Measurements from ENCODE around the gene MEI1.
"Not testable (repeated sequence)": the region's sequence is repeated elsewhere in the genome, so short reads cannot be mapped to it uniquely, and the experiment has no call there.

The MEI1 gene, protein sequence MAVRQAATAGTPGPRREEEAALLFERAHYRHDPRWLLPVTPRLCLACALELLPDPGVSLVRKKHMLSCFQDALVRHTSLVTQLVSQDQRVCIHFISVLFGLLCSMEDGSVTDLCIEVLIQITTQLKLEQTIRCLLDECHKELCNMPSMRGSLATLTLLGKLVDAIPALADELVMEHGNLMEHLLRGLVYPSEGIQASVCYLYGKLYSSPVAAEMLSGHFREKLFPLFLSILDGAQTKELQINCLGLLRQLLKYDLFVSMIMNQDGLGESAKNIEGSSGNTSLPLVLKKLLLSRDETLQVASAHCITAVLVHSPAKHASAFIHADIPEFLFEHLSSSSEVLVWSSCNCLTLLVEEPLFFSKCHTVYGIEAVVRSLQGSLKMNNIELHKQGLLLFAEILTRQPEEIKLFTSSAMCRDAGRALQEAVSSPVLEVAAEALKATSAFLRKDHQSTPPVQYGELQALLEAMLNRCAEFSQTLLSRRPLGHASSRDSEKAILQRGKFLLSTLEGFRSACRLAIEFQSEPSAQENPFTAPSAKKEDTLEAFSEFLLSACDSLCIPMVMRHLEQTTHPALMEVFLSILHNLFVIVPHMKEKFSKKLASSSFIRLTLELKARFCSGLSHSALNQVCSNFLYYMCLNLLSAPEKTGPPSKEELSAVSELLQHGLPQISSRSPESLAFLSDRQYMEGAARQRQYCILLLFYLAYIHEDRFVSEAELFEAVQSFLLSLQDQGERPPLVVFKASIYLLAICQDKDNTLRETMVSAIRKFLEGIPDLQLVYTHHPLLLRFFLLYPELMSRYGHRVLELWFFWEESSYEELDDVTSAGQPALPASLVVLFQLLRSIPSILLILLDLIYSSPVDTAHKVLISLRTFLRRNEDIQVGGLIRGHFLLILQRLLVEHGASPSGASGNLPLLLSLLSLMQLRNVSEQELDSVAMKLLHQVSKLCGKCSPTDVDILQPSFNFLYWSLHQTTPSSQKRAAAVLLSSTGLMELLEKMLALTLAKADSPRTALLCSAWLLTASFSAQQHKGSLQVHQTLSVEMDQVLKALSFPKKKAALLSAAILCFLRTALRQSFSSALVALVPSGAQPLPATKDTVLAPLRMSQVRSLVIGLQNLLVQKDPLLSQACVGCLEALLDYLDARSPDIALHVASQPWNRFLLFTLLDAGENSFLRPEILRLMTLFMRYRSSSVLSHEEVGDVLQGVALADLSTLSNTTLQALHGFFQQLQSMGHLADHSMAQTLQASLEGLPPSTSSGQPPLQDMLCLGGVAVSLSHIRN

GRCh38 chr22:41699264-41700107 is at the start of gene MEI1:
TSS of gene MEI1 (plus strand) at chr22:41699503. CDS start at chr22:41699539, 36 bp downstream.
- DNase-seq: peak; percentile 31

DNA sequence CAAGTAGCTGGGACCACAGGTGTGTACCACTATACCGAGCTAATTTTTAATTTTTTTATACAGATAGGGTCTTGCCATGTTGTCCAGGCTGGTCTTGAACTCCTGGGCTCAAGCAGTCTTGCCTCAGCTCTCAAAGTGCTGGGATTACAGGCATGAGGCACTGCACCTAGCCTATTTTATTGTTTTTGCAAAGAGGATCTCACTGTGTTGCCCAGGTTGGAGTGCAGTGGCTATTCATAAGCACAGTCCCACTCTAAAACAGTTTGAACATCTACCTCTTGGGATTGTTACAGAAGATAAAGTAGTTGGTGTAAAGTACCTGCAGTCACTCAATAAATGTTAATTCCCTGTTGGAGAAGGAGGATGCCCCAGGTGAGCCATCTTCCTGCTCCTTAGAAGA is 49.1 kb upstream of the MEI1 start:
- no peak for DNase-seq

DNA sequence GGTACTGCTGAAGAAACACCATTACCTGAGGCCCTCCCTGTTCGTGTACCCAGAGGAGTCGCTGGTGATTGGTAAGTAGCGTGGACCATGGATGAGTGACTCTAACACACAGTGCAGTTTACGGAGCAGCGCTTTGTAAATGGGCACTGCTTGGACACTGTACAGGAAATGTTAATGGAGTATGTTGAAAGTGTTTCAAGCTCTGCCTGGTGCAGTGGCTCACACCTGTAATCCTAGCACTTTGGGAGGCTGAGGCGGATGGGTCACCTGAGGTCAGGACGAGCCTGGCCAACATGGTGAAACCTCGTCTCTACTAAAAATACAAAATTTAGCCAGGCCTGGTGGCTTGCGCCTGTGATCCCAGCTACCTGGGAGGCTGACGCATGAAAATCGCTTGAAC is 48.5 kb upstream of the MEI1 start:
- no peak for DNase-seq

DNA sequence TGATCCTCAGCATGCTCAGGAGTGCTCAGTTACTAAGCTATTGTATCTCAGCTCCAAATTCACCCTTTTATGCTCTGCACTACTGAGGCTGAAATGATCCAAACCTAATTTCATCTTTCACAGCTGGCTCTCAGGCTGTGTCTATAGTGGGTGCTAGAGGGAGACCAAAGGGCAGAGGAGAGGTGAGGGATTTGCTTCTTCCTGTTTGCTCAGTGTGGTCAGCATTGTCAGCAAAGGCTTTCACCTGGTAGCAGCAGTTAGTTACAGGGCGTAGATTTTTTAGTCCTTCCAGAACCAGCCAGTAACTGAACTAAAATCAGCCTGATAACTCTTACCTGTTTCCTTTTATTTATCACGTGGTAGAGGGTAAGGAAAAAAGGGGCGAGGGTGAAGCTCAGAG is 45.0 kb upstream of the MEI1 start:
- no peak for DNase-seq

DNA sequence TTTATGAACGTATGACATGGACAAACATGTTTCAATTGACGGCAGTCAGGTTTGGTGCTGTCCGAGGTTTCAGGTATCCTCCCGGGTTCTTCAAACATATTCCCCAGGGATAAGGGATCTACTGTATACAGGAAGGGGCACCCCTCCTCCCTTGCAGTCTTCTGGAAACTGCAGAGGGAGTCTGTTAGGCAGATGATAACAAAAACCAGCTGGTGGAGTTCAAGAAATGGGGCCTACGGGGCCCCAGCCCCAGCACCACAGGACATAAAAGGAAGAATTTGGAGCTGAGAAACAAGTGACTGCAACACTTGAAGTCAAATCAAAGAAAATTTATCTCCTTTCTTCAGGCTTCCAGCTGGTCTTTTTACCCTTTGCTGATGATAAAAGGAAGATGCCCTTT is 42.7 kb upstream of the MEI1 start:
- no peak for DNase-seq

- no peak for DNase-seq
Measured at GRCh38 chr22:41657709-41658108, 41.6 kb upstream of the MEI1 start.

- no peak for DNase-seq
Measured at GRCh38 chr22:41658869-41659268, 40.4 kb upstream of the MEI1 start.

- DNase-seq: no peak
Measured at GRCh38 chr22:41659941-41660340, 39.4 kb upstream of the MEI1 start.

GRCh38 chr22:41660416-41660815 is 38.9 kb upstream of the MEI1 start:
- DNase-seq: no peak

DNA sequence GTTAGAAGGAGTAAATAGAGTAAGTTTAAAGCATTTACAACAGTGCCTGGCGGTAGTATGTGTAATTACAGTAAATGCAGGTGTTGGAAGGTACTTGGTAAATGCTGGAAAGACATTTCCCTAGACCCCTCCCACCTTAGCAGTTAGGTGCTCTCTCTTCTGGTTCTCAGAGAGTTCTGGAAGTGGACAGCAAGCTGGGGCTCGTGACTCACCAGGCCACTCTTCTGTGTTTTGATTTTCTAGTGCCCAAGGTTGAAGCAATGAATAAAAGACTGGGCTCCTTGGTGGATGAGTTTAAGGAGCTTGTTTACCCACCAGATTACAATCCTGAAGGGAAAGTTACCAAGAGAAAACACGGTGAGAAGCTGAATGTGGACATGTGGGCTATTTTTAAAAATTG is 38.2 kb upstream of the MEI1 start:
- no peak for DNase-seq

DNA sequence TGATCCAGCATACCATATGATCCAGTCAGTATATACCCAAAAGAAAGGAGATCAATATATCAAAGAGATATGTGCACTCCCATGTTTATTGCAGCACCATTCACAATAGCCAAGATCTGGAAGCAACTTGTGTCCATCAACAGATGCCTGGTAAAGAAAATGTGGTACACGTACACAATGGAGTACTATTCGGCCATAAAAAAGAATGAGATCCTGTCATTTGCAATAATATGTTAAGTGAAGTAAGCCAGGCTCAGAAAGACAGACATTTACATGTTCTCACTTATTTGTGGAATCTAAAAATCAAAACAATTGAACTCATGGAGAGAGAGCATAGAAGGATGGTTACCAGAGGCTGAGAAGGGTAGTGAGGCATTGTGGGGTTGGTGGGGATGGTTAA is 37.6 kb upstream of the MEI1 start:
- DNase-seq: no peak

DNA sequence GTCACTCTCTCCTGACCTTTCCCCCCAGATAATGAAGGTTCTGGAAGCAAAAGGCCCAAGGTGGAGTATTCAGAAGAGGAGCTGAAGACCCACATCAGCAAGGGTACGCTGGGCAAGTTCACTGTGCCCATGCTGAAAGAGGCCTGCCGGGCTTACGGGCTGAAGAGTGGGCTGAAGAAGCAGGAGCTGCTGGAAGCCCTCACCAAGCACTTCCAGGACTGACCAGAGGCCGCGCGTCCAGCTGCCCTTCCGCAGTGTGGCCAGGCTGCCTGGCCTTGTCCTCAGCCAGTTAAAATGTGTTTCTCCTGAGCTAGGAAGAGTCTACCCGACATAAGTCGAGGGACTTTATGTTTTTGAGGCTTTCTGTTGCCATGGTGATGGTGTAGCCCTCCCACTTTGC is 35.7 kb upstream of the MEI1 start:
- not testable (repeated sequence) for DNase-seq

- DNase-seq: no peak
Measured at GRCh38 chr22:41664490-41664889, 34.8 kb upstream of the MEI1 start.

DNA sequence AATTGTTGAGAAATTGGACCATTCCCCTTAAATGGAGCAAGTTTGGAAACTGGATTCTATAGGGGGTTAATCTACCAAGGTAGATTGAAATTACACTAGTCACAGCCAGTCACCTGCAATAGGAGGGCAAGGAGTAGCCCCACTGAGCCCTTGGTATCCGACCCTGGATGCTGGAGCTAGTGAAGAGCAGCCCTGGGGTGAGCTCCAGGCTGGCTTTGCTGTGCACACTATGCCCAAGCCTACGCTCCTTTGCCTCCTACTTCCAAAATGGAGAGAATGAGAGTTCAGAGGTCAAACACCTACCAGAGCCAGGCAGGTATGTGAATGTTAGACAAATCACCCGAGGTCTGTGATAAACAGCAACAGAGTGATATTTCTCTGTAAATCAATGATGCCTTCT is 34.4 kb upstream of the MEI1 start:
- DNase-seq: no peak

- DNase-seq: no peak
Measured at GRCh38 chr22:41668971-41669911, 30.1 kb upstream of the MEI1 start.

GRCh38 chr22:41672096-41672495 is 27.2 kb upstream of the MEI1 start:
- DNase-seq: not testable (repeated sequence)

GRCh38 chr22:41672780-41673509 is 26.4 kb upstream of the MEI1 start:
- DNase-seq: no peak

DNA sequence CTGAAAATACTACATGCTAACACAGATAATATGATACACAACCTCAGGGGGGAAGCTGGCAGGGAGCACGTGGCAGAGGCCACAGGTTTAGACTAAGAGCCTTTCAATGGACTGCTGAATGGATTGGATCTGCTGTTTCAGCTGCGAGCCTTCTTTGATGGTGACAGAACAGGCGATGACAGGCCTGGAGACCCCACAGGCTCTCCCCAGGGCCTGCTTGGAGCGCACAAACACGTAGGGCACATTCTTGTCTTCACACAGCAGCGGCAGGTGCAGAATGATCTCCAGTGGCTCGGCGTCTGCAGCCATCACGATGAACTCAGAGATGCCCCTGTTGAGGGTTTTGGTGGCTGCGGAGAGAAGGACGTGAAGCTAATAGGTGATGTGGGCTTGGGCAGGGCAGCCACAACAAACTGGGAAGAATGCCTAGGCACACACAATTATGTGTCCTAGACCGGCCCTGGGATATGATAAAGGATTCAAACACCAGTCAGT is 24.4 kb upstream of the MEI1 start:
- DNase-seq: no peak

DNA sequence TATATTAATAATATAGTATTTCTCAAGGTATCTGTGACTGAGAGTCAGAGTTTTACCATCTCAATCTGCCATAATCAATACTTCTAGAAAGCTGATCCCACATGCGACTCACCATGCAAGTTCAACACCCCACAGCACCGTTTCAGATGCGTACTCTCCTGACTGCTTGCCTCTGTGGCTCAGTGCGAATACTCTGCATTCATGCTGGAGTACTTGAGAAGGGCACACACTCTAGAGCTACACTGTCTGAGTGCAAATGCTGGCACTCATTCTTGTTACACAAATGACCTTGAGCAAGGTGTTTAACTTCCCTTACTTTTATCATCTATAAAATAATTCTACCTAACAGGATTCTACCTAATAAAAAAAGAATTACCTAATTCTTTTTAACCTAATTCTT is 23.2 kb upstream of the MEI1 start:
- no peak for DNase-seq

DNA sequence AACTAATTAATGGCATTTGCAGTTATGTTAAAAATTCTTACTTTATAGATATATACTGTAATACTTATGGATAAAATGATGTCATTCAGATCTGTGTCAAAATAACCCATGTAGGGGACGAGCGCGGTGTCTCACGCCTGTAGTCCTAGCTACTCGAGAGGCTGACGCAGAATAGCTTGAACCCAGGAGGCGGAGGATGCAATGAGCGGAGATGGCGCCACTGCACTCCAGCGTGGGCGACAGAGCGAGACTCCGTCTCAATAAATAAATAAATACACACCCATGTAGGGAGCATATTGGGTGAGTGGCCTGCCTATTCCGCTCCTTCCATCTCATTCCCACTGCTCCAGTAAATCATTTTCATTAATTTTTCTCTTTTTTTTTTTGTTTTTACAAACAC is 17.7 kb upstream of the MEI1 start:
- no peak for DNase-seq
